Mesenchymal stem cell (in vitro differentiated cells and primary cell): Measurements from ENCODE around the gene SMO.

Experiments used
- DNase-seq: peaks from one replicate; pipeline ENCODE4 v3.0.0-alpha.2; 2013
- H2AFZ ChIP-seq: one replicate; pipeline ENCODE4 v1.6.1; 2013; ENCODE audit warnings: low read depth, mild to moderate bottlenecking, control low read depth, inconsistent platforms, low read length, moderate library complexity
- H2AK5ac ChIP-seq: 2 replicates; pipeline ENCODE4 v1.6.1; 2013; ENCODE audit warnings: low read length, moderate library complexity, mild to moderate bottlenecking, inconsistent platforms; ENCODE audit not compliant: severe bottlenecking
- H2BK120ac ChIP-seq: one replicate; pipeline ENCODE4 v1.6.1; 2013; ENCODE audit warnings: low read depth, mild to moderate bottlenecking, inconsistent platforms, low read length, moderate library complexity
- H2BK12ac ChIP-seq, 2 experiments: one replicate each; pipeline ENCODE4 v1.6.1; 2013; ENCODE audit warnings: inconsistent platforms in 2 of 2, low read length in 2 of 2, mild to moderate bottlenecking in 2 of 2, moderate library complexity in 2 of 2, control low read depth in 1 of 2
- H2BK15ac ChIP-seq: one replicate; pipeline ENCODE4 v1.6.1; 2013; ENCODE audit warnings: mild to moderate bottlenecking, low read depth, inconsistent platforms; ENCODE audit not compliant: poor library complexity, severe bottlenecking
- H2BK5ac ChIP-seq: 2 replicates; pipeline ENCODE4 v1.6.1; 2013; ENCODE audit warnings: low read depth, mild to moderate bottlenecking, low read length, control low read depth, inconsistent platforms; ENCODE audit not compliant: poor library complexity, severe bottlenecking
- H3K14ac ChIP-seq, 2 experiments: one replicate each; pipeline ENCODE4 v1.6.1; 2013; ENCODE audit warnings: inconsistent platforms in 2 of 2, low read length in 2 of 2, control low read depth in 1 of 2, mild to moderate bottlenecking in 1 of 2, moderate library complexity in 1 of 2
- H3K18ac ChIP-seq, 2 experiments: one replicate each; pipeline ENCODE4 v1.6.1; 2013; ENCODE audit warnings: inconsistent platforms in 2 of 2, low read length in 2 of 2, control low read depth in 1 of 2, low read depth in 1 of 2, mild to moderate bottlenecking in 1 of 2
- H3K23ac ChIP-seq, 2 experiments: one replicate each; pipeline ENCODE4 v1.6.1; 2013; ENCODE audit warnings: inconsistent platforms in 2 of 2, low read length in 2 of 2, mild to moderate bottlenecking in 2 of 2, moderate library complexity in 2 of 2, control low read depth in 1 of 2
- H3K27ac ChIP-seq: 2 replicates; pipeline ENCODE4 v1.5.1; 2013; ENCODE audit warnings: mild to moderate bottlenecking, moderate library complexity, low read length, control low read depth, inconsistent platforms; ENCODE audit not compliant: poor library complexity, severe bottlenecking
- H3K27me3 ChIP-seq, 2 experiments: 2 replicates each; pipeline versions ENCODE4 v1.6.1 to v1.7.0; 2013; ENCODE audit warnings: low read length in 2 of 2, mild to moderate bottlenecking in 2 of 2, moderate library complexity in 2 of 2, control low read depth in 1 of 2, inconsistent platforms in 1 of 2; ENCODE audit not compliant: control insufficient read depth in 1 of 2, insufficient read depth in 1 of 2
- H3K36me3 ChIP-seq, 2 experiments: 2 replicates each; pipeline versions ENCODE4 v1.6.1 to v1.7.0; 2013; ENCODE audit warnings: low read length in 2 of 2, control low read depth in 1 of 2, inconsistent platforms in 1 of 2, low read depth in 1 of 2, mild to moderate bottlenecking in 1 of 2; ENCODE audit not compliant: insufficient read depth in 2 of 2, control insufficient read depth in 1 of 2
- H3K4ac ChIP-seq, 2 experiments: one replicate each; pipeline ENCODE4 v1.6.1; 2013; ENCODE audit warnings: inconsistent platforms in 2 of 2, low read length in 2 of 2, mild to moderate bottlenecking in 2 of 2, moderate library complexity in 2 of 2, control low read depth in 1 of 2, low read depth in 1 of 2
- H3K4me1 ChIP-seq: 2 replicates; pipeline ENCODE4 v1.6.1; 2013; ENCODE audit warnings: low read depth, low read length, control low read depth; ENCODE audit not compliant: control insufficient read depth, insufficient read depth
- H3K4me2 ChIP-seq: 2 replicates; pipeline ENCODE4 v1.6.1; 2013; ENCODE audit warnings: low read length, mild to moderate bottlenecking, inconsistent platforms; ENCODE audit not compliant: poor library complexity, severe bottlenecking
- H3K4me3 ChIP-seq, 2 experiments: 2 replicates each; pipeline versions ENCODE4 v1.5.1 to v1.7.0; 2013; ENCODE audit warnings: low read length in 2 of 2, mild to moderate bottlenecking in 2 of 2, control low read depth in 1 of 2, low read depth in 1 of 2; ENCODE audit not compliant: insufficient read depth in 1 of 2
- H3K79me1 ChIP-seq: replicated peaks from 2 replicates; pipeline ENCODE4 v1.6.1; 2013; ENCODE audit warnings: mild to moderate bottlenecking, control low read depth, low read length, inconsistent platforms; ENCODE audit not compliant: poor library complexity, severe bottlenecking
- H3K9ac ChIP-seq: 2 replicates; pipeline ENCODE4 v1.7.0; 2013; ENCODE audit warnings: mild to moderate bottlenecking, low read length, moderate library complexity
- H3K9me3 ChIP-seq: 2 replicates; pipeline ENCODE4 v1.7.0; 2013; ENCODE audit warnings: mild to moderate bottlenecking, low read length; ENCODE audit not compliant: control insufficient read depth
- H4K8ac ChIP-seq: one replicate; pipeline ENCODE4 v1.6.1; 2013; ENCODE audit warnings: inconsistent platforms, mild to moderate bottlenecking, low read length, moderate library complexity
- H4K91ac ChIP-seq: one replicate; pipeline ENCODE4 v1.6.1; 2013; ENCODE audit warnings: mild to moderate bottlenecking, low read length, inconsistent platforms
- WGBS: methylation state at CpG from one replicate; pipeline ENCODE4 v1.1.7; 2013; ENCODE audit warnings: mixed read lengths; 5-methylcytosine and 5-hydroxymethylcytosine counted together

Gene SMO

GRCh38 chr7:129186749-129187260 is 1.6 kb upstream of the SMO start:
- 90% methylated on average over 6 of the region's 6 CpGs for WGBS
- no peaks in the 10 kb centered on the region for H3K36me3 ChIP-seq

GRCh38 chr7:129187681-129188371 is 607 bp upstream of the SMO start:
- Histone ChIP-seq H3K23ac (no peak overlapping the region), H3K18ac (no peak overlapping the region), H2AK5ac (no peak overlapping the region), H3K27ac (no peak overlapping the region), H3K4me3 (peak overlapping the region; percentile 74 to 78), H3K9me3 (no peaks in the 10 kb centered on the region), H2BK12ac (peak overlapping the region in 1 of 2 experiments; percentile 3), H2BK15ac (no peak overlapping the region), H4K91ac (no peak overlapping the region), H2AFZ (no peak overlapping the region), H2BK5ac (no peak overlapping the region), H3K79me1 (peaks cover 25% of the 10 kb centered on the region), H3K36me3 (peaks cover 0 to 3% of the 10 kb centered on the region in 2 experiments), H3K14ac (no peak overlapping the region), H3K4me1 (peaks cover 8% of the 10 kb centered on the region), H2BK120ac (no peak overlapping the region), H4K8ac (no peak overlapping the region), H3K27me3 (peaks cover 0 to 58% of the 10 kb centered on the region in 2 experiments), H3K4me2 (peak overlapping the region; percentile 97), H3K4ac (no peak overlapping the region), H3K9ac (no peak overlapping the region)
- DNase-seq = peak; percentile 2
- WGBS = 22% methylated on average over 12 of the region's 14 CpGs

More at GRCh38 chr7:129186749-129187260, 1.6 kb upstream of the SMO start:
- Histone ChIP-seq H3K4me1 (peaks cover 8% of the 10 kb centered on the region), H3K14ac (no peak overlapping the region), H3K23ac (no peak overlapping the region), H2BK15ac (no peak overlapping the region), H3K27me3 (peaks cover 0 to 52% of the 10 kb centered on the region in 2 experiments), H2AK5ac (no peak overlapping the region), H3K79me1 (peaks cover 20% of the 10 kb centered on the region), H4K8ac (no peak overlapping the region), H3K4me2 (no peak overlapping the region), H2AFZ (no peak overlapping the region), H3K4ac (no peak overlapping the region), H4K91ac (no peak overlapping the region), H3K18ac (no peak overlapping the region), H3K4me3 (no peak overlapping the region), H3K9ac (no peak overlapping the region), H3K27ac (no peak overlapping the region), H3K9me3 (no peaks in the 10 kb centered on the region), H2BK12ac (no peak overlapping the region), H2BK5ac (no peak overlapping the region), H2BK120ac (no peak overlapping the region)
- DNase-seq = no peak

GRCh38 chr7:129188892-129189660 is 643 bp downstream of the SMO start:
- peak overlapping the region; percentile 74 to 78 for H3K4me3 ChIP-seq
- H3K9ac ChIP-seq = peak overlapping the region; percentile 68
- no peaks in the 10 kb centered on the region for H3K9me3 ChIP-seq
- H3K14ac ChIP-seq = peak overlapping the region in 1 of 2 experiments; percentile 80
- peak overlapping the region; percentile 71 for H2BK120ac ChIP-seq
- H3K4me1 ChIP-seq = peaks cover 8% of the 10 kb centered on the region
- under 1% methylated on average over 80 of the region's 83 CpGs for WGBS
- peak overlapping the region; percentile 51 to 71 for H3K4ac ChIP-seq
- H3K23ac ChIP-seq = peak overlapping the region in 1 of 2 experiments; percentile 2
- H2AK5ac ChIP-seq = no peak overlapping the region
- no peak overlapping the region for H3K27ac ChIP-seq
- H2BK12ac ChIP-seq = no peak overlapping the region
- peak overlapping the region; percentile 74 for H2BK15ac ChIP-seq
- H3K36me3 ChIP-seq = peaks cover 0 to 6% of the 10 kb centered on the region in 2 experiments
- no peak overlapping the region for H4K91ac ChIP-seq
- H3K27me3 ChIP-seq = peaks cover 0 to 58% of the 10 kb centered on the region in 2 experiments
- peak; percentile 26 for DNase-seq
- peaks cover 31% of the 10 kb centered on the region for H3K79me1 ChIP-seq
- H3K4me2 ChIP-seq = peak overlapping the region; percentile 97
- H2BK5ac ChIP-seq = no peak overlapping the region
- peak overlapping the region; percentile 0 for H2AFZ ChIP-seq
- H4K8ac ChIP-seq = peak overlapping the region; percentile 56
- H3K18ac ChIP-seq = peak overlapping the region; percentile 82 to 84
